GM12873 (cell line): Measurements from ENCODE around the gene PCID2.

Experiments
- CTCF ChIP-seq: IDR thresholded peaks from 2 replicates; pipeline ENCODE4 v1.5.1; 2012; ENCODE audit warnings: low read depth, mild to moderate bottlenecking, moderate library complexity, low read length, control low read depth; ENCODE audit not compliant: insufficient read depth; ENCODE audit errors: missing control alignments

PCID2 gene

DNA sequence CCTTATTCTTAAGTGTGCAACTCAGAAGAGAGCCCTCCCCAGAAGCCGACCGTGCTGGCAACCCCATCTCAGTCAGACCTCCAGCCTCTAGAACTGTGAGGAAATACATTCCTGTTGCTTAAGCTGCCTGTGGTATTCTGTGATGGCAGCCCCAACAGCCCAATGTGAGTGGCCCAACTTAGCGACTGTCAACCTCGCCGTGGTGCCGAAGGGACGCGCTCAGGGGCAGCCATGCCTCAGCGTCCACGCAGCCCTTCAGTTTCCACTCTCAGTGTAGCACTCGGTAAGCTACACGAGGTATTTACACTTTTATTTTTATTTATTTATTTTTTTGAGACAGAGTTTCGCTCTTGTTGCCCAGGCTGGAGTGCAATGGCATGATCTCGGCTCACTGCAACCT, 31.6 kb downstream of the PCID2 start:
- no peak for TF ChIP-seq CTCF

- no peak for TF ChIP-seq CTCF
These were observed 32.2 kb downstream of the PCID2 start for GRCh38 chr13:113176280-113176679.

GRCh38 chr13:113172419-113172926, 36.0 kb downstream of the PCID2 start:
- no peak for TF ChIP-seq CTCF

GRCh38 chr13:113171250-113172125, 37.0 kb downstream of the PCID2 start:
- no peak for TF ChIP-seq CTCF

GRCh38 chr13:113170511-113170910, 38.0 kb downstream of the PCID2 start:
- no peak for TF ChIP-seq CTCF

DNA sequence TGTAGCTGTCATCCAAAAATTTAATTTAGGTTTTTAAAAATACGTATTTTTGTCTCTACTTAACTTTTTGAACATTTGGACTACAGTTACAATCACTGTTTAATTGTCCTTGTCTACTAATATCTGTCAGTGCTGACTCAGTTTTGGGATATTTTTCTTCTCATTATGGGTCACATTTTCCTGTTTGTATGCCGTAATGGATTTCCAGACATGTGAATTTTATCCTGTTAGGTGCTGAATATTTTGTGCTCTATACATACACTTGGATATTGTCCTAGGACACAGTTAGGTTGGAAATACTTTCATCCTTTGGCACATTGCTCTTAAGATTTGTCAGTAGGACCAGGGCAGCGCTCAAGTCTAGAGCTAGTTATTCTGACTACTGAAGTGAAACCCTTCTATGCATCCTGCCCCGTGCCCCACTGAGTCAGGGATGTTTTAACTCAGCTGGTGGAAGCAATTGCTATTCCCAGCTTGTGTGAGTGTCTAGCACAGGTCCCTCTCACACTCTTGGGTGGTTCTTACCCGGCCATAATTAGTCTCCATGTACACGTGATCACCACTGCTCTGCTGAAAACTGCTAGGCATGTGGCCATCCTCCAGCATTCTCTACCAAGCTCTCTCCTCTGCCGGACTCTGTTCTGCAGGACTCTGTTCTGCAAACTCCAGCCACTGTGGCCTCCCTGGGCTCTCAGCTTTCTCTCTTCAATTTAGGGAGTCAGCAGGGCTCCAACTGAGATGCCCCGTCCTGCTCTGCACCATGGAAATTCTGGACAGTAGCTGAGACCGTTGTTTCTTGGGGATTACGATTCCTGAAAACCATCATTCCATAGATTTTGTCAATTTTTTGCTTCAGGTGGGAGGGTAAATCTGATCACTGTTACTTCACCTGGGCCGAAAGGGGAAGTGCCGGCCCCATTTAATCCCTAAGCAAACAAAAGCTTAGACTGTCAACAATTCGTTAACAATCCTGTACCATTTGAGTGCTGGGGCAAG, 38.9 kb downstream of the PCID2 start:
- TF ChIP-seq CTCF: no peak

GRCh38 chr13:113168211-113168610, 40.3 kb downstream of the PCID2 start:
- TF ChIP-seq CTCF: no peak
